PFSK-1 (cell line): ENCODE data around the gene TMEM220.

Source experiments
- FOXP2 ChIP-seq: optimal IDR thresholded peaks from 2 replicates; pipeline ENCODE3; 2011; ENCODE audit warnings: borderline replicate concordance, control low read depth, inconsistent platforms; ENCODE audit not compliant: insufficient read depth; ENCODE audit errors: extremely low read length, extremely low read depth
- POLR2AphosphoS5 ChIP-seq: IDR thresholded peaks from 2 replicates; pipeline ENCODE4 v1.6.1; 2012; ENCODE audit warnings: low read depth, mild to moderate bottlenecking, control low read depth, low read length, moderate library complexity
- SIN3A ChIP-seq: IDR thresholded peaks from 2 replicates; pipeline ENCODE4 v1.6.1; 2012; ENCODE audit warnings: mild to moderate bottlenecking, low read length, moderate library complexity, borderline replicate concordance; ENCODE audit not compliant: insufficient read depth
- TAF1 ChIP-seq: IDR thresholded peaks from 2 replicates; pipeline ENCODE4 v1.6.1; 2012; ENCODE audit warnings: low read length, control low read depth, borderline replicate concordance; ENCODE audit not compliant: insufficient read depth
- TF ChIP-seq, protein P1 (sequence below), 2 experiments: IDR thresholded peaks; 2 replicates each; pipeline versions ENCODE4 v1.6.1 to v1.8.0; 2011 to 2012; ENCODE audit warnings: low read depth in 2 of 2, low read length in 2 of 2, control low read depth in 1 of 2, inconsistent platforms in 1 of 2, mild to moderate bottlenecking in 1 of 2, moderate library complexity in 1 of 2; ENCODE audit not compliant: insufficient read depth in 1 of 2

DNA sequence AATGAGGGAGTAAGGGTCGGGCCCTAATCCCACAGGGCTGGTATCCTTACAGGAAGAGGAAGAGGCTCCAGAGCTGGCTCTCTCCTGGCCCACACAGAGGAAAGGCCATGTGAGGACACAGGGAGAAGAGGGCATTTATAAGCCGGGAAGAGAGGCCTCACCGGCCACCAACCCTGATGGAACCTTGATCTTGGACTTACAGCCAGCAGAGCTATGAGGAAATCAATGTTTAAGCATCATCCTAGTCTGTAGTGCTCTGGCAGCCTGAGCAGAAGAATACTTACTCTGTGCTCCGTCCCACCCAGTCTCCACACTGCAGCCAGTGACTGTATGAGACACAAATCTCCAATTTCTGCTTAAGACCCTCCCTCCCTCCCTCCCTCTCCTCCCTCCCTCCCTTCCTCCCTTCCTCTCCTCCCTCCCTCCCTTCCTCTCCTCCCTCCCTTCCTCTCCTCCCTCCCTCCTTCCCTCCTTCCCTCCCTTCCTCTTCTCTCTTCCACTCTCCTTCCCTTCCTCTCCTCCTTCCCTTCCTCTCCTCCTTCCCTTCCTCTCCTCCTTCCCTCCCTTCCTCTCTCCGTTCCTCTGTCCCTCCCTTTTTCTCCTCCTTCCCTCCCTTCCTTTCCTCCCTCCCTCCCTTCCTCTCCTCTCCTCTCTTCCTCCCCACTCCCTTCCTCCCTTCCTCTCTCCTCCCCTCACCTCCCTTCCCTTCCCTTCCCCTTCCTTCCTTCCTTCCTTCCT, 8.9 kb upstream of the TMEM220 start:
- no peak for TF ChIP-seq TAF1
- TF ChIP-seq, protein P1, sequence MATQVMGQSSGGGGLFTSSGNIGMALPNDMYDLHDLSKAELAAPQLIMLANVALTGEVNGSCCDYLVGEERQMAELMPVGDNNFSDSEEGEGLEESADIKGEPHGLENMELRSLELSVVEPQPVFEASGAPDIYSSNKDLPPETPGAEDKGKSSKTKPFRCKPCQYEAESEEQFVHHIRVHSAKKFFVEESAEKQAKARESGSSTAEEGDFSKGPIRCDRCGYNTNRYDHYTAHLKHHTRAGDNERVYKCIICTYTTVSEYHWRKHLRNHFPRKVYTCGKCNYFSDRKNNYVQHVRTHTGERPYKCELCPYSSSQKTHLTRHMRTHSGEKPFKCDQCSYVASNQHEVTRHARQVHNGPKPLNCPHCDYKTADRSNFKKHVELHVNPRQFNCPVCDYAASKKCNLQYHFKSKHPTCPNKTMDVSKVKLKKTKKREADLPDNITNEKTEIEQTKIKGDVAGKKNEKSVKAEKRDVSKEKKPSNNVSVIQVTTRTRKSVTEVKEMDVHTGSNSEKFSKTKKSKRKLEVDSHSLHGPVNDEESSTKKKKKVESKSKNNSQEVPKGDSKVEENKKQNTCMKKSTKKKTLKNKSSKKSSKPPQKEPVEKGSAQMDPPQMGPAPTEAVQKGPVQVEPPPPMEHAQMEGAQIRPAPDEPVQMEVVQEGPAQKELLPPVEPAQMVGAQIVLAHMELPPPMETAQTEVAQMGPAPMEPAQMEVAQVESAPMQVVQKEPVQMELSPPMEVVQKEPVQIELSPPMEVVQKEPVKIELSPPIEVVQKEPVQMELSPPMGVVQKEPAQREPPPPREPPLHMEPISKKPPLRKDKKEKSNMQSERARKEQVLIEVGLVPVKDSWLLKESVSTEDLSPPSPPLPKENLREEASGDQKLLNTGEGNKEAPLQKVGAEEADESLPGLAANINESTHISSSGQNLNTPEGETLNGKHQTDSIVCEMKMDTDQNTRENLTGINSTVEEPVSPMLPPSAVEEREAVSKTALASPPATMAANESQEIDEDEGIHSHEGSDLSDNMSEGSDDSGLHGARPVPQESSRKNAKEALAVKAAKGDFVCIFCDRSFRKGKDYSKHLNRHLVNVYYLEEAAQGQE (IDR thresholded peaks at IDR 0.05; ENCODE audit: insufficient read depth in 1 of 2, low read depth in 2 of 2, low read length in 2 of 2), result no peak
- TF ChIP-seq SIN3A, result no peak
- TF ChIP-seq POLR2AphosphoS5, result no peak
- no peak for TF ChIP-seq FOXP2
